ENCODE measurements around the gene POLQ. TPM values are rescaled to one million over a fixed set of nuclear protein-coding genes. Genes with fewer than 3 reads are reported as not detected.
A peak's percentile ranks its signal among the peaks of the same experiment; 100 is the strongest.
"Not testable (repeated sequence)": the region's sequence is repeated elsewhere in the genome, so short reads cannot be mapped to it uniquely, and the experiment has no call there.

The POLQ gene
- total RNA-seq, 1 donor from 2014 or later: 1.6 TPM

DNA sequence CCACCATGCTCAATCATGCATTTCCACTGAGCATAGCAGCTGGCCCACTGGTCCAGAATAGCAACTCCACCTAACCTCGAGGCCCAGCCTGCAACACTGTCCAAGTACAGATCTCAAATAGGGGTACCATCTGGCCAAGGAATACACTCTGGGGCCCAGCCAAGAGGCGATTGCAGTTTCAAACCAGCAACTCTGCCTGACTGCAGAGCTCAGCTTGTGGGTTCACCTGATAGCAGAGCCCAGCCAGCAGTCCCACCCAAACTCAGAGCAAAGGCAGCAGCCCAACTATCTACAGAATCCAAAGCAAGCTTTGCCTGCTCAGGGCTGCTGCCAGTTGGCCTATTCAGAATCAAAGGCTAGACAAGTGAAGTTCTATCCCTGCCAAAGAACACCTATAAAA, 30.5 kb downstream of the POLQ start:
- DNase-seq (ENCODE audit: extremely low read depth, low read depth, low spot score): no peak

DNA sequence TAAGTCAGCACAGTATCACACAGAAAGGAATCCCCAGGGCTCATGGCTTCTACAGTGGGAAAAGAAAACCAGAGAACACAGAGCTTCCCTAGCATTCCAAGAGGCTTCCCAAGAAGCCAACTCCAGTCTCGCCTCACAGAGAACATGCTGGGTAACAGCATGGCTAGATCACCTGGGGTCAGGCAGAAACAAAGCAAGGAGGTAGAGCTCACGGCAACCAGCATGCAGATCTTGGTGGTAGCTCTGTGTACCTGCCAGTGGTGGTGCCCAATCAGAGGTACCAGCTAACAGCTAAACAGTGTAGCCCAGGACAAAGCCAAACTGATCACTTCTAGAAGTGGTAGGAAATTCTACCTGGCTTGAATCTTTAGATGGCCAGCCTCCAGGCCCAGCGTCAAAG, 31.3 kb downstream of the POLQ start:
- DNase-seq (ENCODE audit: extremely low read depth, low read depth, low spot score): no peak

DNA sequence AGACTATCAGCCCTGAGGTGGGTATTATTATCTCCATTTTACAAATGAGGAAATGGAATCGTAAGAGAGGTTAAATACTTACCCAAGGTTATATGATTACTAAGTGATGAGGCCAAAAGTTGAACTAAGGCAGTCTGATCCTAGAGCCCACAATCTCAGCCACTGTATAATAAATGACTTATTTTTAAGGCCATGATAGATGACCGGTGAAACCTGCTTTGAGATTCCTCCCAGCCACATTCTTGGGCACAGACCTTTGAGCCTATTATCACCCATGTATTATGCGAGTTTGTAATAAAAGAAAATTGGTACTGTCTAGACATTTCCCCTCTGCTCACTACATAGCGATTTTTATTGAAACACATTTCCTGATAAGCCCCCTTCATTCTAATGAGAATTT, 37.4 kb downstream of the POLQ start:
- no peak for DNase-seq (ENCODE audit: extremely low read depth, low read depth, low spot score)

DNA sequence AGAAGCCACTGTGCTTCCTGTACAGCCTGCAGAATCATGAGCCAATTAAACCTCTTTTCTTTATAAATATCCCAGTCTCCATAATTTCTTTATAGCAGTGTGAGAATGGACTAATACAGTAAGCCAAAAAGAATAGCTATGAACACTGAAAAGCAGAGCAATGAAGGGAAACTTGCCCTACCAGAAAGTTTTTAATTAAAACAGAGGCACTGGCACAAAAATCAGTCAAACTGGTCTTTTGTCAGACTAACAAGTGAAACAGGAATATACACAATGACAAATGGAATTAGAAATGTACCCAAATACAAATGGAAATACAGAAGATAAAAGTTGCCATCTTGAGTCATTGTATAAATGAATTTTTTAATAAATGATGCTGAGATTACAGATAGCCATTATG, 40.5 kb downstream of the POLQ start:
- no peak for DNase-seq (ENCODE audit: extremely low read depth, low read depth, low spot score)

DNA sequence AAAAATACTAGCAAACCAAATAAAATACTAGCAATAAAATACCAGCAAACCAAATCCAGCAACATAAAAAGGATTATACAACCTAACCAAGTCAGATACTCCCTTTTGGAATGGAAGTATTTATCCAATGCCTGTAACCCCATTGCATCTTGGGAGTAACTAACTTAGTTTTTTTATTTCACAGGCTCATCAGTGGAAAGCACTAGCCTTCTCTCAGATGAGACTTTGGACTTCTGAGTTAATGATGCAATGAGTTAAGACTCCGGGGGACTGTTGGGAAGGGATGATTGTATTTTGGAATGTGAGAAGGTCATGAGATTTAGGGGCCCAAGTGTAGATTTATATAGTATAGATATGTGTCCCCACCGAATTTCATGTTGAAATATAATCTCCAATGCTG, 41.2 kb downstream of the POLQ start:
- DNase-seq (ENCODE audit: extremely low read depth, low read depth, low spot score): no peak

DNA sequence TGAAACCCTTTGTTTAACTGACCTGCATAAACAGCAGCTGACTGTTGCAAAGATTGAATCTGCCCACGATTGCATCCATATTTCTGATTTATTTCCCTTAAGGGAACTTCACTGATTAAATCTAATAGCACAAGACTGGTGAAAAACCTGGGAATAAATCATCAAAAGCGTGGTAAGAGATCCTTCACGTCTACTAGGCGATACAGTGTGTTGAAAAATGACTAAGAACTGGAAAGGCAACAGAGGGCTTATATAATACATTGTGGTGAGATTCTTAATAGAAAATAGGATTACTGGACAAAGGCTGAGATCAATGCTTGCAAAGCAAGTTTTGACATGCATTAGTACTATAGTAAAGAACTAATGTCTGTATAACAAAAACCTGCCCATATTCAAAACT, 49.0 kb downstream of the POLQ start:
- no peak for DNase-seq (ENCODE audit: extremely low read depth, low read depth, low spot score)

DNA sequence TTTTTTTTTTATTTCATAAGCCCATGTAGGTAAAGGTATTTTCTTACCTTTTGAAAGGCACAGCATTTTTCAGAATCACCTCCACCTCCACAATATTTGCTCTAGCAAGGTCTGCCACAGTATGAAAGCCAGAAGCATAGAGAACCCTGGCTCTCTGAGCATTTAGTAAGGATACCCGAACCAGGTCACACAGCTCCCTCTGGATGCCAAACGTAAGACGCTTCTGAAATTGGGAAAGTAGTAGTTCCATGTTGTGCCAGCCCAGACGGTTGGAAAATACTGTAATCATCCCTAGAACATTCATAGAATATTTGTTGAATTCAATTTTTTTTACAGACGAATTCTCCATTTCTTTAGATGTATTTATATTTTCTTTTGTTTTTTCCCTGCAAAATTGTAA, 52.4 kb downstream of the POLQ start:
- no peak for DNase-seq (ENCODE audit: extremely low read depth, low read depth, low spot score)

DNA sequence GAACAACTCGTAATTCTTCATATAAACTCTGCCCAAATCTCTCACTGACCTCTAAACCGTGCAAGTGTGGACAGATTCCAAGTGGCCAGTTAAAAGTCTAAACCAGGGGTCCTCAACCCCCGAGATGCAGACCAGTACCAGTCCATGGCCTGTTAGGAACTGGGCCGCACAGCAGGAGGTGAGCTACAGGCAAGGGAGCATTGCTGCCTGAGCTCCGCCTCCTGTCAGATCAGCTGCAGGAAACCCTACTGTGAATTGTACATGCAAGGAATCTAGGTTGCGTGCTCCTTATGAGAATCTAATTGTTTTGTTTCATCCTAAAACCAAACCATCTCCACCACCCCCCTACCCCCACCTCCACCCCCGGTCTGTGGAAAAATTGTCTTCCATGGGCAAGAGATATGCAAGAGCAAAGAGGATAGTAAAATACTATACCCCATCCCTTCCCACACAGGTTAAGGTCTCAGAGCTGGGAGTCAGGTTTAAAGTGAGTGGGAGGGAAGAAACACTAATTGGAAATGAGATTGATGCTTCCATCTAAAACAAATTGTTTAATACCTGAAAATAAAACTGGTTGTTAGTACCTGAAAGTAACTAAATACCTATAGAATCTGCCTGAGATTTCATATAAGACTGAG, 54.0 kb downstream of the POLQ start:
- DNase-seq (ENCODE audit: extremely low read depth, low read depth, low spot score): no peak

DNA sequence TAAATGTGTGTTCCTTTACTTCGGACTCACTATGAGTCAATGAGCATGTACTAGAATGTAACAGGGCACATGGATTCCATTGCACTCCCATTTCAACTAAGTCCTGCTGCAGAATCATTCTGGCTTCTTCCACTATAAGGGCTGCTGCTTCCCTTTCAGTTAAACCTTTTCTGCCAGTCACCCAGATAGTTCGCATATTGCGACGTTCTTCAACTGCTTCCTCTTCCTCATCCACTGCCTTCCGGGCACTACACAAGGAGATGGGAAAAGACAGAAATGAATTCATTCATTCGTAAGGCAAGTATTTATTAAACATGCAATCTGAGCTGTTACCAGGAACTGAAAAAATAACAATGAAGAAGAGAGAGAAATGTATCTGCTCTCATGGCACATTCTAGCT, 55.6 kb downstream of the POLQ start:
- no peak for DNase-seq (ENCODE audit: extremely low read depth, low read depth, low spot score)

DNA sequence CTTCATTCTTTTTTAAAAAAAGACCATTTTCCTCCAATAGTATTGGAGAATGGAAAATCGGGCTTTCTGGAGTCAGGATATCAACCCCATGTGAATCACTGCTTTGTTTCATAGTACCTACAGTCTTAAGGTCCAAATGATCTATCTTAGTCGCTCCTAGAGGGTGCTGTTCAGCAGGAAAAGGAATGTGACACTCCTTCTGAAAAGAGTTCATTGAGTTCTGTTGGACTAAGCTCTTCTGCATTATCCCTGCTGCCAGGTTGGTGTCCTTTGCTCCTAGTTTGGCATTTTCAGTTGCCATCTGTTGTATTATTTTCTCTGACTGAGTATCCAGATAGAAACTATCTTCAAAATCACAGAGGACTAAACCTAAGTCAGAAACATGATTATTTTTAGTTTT, 57.2 kb downstream of the POLQ start:
- no peak for DNase-seq (ENCODE audit: extremely low read depth, low read depth, low spot score)

DNA sequence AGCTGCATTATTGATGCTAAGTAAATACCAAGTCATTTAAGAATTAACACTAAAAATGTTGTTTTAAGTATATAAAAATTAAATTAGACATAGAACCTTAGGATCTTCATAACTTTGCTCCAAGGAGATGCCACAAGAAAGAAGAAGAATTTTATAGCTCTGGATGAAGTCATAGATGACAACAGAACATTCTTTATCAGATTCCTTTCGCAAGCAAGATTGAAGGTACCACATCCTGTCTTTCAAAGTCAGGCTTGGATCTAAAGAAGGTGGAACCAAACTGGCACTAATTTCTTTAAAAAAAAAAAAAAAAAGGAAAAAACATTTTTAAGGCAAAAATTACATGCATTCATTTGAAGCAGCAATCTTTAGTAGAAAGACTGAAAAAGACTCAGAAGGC, 62.5 kb downstream of the POLQ start:
- no peak for DNase-seq (ENCODE audit: extremely low read depth, low read depth, low spot score)

DNA sequence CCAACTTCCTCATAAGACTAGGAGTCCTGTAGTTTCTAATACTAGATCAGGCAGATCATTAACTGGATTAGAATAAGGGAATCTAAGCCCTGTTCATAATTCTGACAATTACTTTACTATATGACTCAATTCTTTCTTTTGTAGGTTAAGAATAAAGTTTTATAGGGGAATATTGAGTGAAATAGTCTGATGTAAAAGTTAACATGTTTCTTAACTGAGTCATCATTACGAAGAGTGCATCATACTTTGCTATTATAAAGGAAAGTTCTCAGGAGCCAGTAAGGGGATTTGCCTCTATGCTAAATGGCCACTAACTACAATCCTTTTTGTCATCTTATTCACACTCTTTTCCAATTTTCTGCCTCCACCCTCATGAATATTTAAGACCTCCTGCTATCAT, 63.1 kb downstream of the POLQ start:
- DNase-seq (ENCODE audit: extremely low read depth, low read depth, low spot score): peak; percentile 5

DNA sequence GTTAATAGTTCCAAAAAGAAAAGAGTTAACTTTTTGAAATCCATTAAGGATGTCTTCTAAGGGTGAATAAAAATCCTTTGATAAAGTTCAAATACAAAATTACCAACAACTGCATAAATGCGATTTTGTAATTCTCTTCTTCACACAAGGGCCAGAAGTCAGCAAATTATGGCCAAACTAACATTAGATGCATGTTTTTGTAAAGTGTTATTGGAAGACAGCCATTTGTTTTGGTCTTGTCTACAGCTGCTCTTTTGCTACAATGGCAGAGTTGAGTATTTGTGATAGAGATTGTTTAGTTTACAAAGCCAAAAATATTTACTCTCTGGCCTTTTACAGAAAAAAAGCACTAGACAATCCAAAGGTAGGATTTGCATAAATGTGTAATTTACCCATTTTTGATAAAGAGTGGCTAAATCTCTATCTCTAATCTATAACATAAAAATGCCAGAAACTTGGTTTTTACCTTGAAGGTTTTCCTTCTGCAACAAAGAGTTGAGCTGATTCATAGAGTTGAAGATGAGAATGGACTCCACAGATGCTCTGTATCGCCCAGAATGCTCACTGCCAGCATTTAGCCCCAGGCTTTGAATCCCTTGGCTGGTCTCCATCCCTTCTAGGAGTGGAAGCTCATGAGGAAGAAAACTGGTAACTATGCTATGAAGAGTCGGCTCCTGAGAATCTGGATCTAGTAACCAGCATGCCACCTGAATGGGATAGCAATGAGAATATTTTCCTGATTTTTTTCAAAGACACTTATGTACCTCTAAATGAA, 64.5 kb downstream of the POLQ start:
- DNase-seq (ENCODE audit: extremely low read depth, low read depth, low spot score): no peak

DNA sequence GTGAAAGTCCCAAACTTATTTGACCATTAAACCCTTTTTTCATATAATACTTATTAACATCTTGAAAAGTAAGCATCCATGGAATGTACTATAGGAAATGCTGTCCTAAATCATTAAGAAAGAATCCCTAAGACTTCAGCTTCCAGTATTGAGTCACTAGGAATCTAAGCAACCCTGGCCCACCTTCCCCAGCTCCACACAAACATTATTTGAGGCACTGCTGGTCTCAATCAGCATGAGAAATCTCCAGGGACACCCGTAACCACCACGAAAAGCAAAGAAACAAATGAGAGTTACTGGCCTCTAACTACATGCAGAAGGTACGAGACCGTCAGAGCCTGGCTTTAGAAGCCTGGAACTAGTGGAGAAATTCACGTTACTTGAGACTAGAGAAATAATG, 68.2 kb downstream of the POLQ start:
- DNase-seq (ENCODE audit: extremely low read depth, low read depth, low spot score): peak; percentile 12

DNA sequence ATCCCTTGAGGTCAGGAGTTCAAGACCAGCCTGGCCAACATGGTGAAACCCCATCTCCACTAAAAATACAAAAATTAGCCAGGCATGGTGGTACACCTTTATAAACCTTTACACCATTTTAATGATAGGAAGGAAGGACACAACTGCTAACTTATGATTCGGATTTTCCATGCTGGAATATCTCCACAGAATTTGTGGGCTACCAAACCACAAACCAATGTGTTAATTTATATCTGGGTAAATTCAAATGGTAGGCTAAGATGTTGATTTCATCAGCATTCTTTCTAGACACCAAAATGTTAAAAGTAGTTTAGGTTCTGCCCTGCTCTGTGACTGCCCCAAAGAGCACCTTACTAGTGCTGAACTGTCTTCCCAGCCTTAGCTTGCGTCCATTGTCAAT, 72.8 kb downstream of the POLQ start:
- DNase-seq (ENCODE audit: extremely low read depth, low read depth, low spot score): no peak

DNA sequence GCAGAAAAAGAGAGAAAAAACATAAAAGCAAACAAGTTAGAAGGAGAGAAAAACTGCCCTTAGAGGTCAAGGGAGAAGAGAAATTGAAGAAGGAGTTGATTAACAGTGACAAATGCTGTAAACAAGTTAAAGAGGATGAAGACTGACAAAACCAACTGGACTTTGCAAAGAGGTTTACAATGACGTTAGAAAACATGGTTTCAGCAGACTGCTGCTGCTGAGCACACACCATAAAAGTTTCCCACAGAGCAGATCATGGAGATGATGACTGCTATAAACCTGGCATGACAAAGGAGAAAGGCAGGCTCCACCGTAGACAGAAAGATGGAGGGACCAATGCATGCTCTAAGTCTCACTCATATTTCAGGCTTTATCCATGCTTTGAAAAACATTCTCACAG, 78.7 kb downstream of the POLQ start:
- no peak for DNase-seq (ENCODE audit: extremely low read depth, low read depth, low spot score)

DNA sequence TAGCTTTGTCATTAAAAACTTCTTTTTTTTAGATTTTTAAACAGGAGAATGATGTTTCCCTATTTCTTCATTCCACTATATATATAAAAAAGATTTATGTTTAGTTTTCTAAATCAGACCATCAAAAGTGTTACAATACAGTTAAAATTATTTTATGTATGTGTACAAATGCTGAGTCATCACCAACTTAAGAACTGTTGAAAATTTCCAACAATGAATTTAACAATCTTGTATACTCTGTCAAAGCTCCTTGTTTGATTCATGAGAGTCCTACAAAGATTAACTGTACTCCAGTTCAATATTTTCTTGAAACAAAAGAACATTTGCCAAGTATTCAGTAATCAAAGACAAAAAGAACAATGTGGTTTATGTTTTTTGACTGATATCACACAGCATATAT, 82.0 kb downstream of the POLQ start:
- no peak for DNase-seq (ENCODE audit: extremely low read depth, low read depth, low spot score)

DNA sequence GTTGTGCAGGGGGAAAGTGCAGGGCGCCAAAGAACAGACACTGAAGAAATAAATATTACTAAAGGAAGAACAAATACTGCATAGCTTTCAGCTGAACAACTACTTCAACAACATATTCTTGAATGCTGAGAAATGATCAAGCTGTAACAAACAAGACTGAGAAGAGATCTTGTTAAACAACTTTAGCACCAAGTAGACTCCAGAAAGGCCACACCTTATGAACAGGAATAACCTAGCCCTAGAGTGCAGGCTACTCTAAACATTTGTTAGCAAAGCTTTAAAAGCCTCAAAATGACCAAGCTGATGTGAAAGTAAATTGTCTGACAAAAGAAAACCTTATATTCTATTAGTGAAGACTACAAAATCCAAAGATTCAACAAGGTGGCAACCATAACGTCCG, 83.2 kb downstream of the POLQ start:
- no peak for DNase-seq (ENCODE audit: extremely low read depth, low read depth, low spot score)

DNA sequence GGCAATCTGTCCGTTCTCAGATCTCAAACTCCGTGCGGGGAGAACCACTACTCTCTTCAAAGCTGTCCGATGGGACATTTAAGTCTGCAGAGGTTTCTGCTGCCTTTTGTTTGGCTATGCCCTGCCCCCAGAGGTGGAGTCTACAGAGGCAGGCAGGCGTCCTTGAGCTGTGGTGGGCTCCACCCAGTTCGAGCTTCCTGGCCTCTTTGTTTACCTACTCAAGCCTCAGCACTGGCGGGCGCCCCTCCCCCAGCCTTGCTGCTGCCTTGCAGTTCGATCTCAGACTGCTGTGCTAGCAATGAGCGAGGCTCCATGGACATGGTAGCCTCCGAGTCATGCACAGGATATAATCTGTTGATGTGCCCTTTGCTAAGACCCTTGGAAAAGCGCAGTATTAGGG, 94.0 kb downstream of the POLQ start:
- not testable (repeated sequence) for DNase-seq (ENCODE audit: extremely low read depth, low read depth, low spot score)

DNA sequence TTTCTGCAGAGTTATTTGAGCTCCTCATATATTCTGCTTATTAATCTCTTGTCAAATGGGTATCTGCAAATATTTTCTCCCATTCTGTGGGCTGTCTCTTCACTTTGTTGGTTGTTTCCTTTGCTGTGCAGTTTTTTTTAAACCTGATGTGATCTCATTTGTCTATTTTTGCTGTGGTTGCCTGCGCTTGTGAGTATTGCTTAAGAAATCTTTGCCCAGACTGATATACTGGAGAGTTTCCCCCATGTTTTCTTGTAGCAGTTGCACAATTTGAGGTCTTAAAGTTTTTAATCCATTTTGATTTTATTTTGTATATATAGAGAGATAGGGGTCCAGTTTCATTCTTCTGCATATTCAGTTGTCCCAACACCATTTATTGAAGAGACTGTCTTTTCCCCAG, 102.3 kb downstream of the POLQ start:
- no peak for DNase-seq (ENCODE audit: extremely low read depth, low read depth, low spot score)

DNA sequence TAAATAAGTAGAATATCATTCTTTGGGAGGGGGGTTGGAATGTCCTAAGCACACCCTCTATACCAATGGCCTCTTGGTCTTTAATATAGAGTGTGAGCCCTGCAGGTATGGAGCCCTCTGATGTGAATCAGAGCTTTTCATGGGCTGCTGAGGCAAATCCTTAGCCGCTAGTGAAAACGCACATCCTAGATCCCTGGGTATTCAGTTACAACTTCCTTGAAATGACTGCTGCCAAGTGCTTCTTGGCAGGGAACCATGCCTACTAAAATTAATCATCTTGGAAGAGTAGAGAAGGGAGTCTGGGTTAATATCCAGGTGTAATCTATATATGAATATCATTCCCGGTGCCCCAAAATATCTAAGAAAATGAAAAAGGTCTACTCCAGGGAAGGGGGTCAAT, 109.1 kb downstream of the POLQ start:
- no peak for DNase-seq (ENCODE audit: extremely low read depth, low read depth, low spot score)

DNA sequence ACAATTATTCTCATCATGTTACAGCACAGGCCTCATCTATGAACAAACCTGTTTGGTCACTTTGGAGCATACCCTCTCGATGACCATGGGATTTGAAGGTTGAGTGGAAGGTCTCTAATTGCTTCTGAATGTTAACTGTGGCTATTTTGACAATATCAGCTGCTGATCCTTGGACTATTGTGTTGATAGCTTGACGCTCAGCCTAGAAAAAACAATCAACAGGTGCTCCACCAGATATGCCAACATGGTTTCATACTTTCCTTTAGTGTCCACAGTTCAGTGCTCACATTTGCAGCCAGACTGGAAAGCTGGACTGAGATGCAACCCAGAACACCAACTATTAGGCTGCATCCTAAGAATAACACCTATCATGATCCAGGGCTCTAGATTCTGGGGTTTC, 109.7 kb downstream of the POLQ start:
- no peak for DNase-seq (ENCODE audit: extremely low read depth, low read depth, low spot score)

All from glomerular endothelial cell (primary cell).